GM12892 (cell line): ENCODE measurements around the gene ATAD5.

Experiments
- DNase-seq: peaks from one replicate; pipeline ENCODE4 v3.0.0; 2011; ENCODE audit not compliant: insufficient read length
- FAIRE-seq: peaks from 2 replicates; lab custom pipeline; 2011; peaks lifted over from hg19 to GRCh38; lab: Jason Lieb, UNC
- POLR2A ChIP-seq: IDR thresholded peaks from 2 replicates; pipeline ENCODE4 v1.6.1; 2011; ENCODE audit warnings: low read depth, low read length, control low read depth
- POLR2AphosphoS5 ChIP-seq: IDR thresholded peaks from 2 replicates; pipeline ENCODE4 v1.6.1; 2011; ENCODE audit warnings: low read depth, low read length, control low read depth
- TAF1 ChIP-seq: IDR thresholded peaks from 2 replicates; pipeline ENCODE4 v1.6.1; 2011; ENCODE audit warnings: low read depth, mild to moderate bottlenecking, control low read depth, low read length, borderline replicate concordance

ATAD5 gene

DNA sequence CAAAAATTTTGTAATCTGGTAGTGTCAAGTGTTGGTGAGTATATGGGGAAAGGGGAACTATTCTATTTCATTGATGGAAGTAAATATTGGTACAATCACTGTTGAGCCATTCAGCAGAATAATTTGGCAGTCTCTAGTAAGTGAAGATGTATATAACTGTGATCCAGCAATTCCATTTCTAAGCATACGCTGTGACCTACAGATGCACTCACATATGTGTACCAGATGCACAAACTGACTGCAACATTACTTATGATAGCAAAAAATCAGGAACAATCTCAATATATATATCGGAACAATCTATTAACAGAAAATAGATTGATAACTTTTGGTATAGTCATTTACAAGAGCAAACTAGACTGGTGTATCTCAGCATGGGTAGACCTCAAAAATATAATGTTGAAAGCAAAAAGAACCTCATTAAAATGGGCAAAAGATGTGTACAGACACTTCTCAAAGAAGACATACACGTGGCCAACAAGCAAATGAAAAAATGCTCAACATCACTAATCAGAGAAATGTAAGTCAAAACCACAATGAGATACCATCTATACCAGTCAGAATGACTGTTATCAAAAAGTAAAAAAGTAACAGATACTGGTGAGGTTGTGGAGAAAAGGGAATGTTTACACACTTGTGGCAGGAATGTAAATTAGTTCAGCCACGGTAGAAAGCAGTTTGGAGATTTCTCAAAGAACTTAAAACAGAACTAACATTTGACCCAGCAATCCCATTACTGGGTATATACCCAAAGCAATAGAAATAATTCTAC is 110.7 kb downstream of the ATAD5 start:
- FAIRE-seq (no peak), DNase-seq (no peak)
- TF ChIP-seq TAF1 (no peak), POLR2A (no peak), POLR2AphosphoS5 (no peak)
